SK-N-MC (cell line): ENCODE data around the gene SETD1B.
"Not testable (repeated sequence)": the region's sequence is repeated elsewhere in the genome, so short reads cannot be mapped to it uniquely, and the experiment has no call there.

ENCODE experiments used
- DNase-seq: peaks from one replicate; pipeline ENCODE4 v3.0.0-alpha.2; 2011; ENCODE audit warnings: low read depth, low spot score
- H3K27ac ChIP-seq: fragments of 200-600 bp; sonication (generic); 2 replicates; pipeline ENCODE4 v1.5.1; 2016; ENCODE audit warnings: mixed run types
- H3K36me3 ChIP-seq: fragments of 200-600 bp; sonication (generic); 2 replicates; pipeline ENCODE4 v1.6.1; 2017; ENCODE audit warnings: antibody characterized with exemption, low read length, mixed read lengths; ENCODE audit not compliant: insufficient read depth
- H3K4me3 ChIP-seq: fragments of 200-600 bp; sonication (generic); 2 replicates; pipeline ENCODE4 v1.5.1; 2016
- H3K9ac ChIP-seq: fragments of 200-600 bp; sonication (generic); 2 replicates; pipeline ENCODE4 v1.8.0; 2017; ENCODE audit warnings: mixed run types, mixed read lengths; ENCODE audit not compliant: insufficient read length
- H3K9me3 ChIP-seq: fragments of 200-600 bp; sonication (generic); 2 replicates; pipeline ENCODE4 v1.6.1; 2017; ENCODE audit warnings: low read depth, mild to moderate bottlenecking, antibody characterized with exemption, low read length, moderate library complexity, mixed read lengths
- EZH2 ChIP-seq: fragments of 200-600 bp; sonication (generic); IDR thresholded peaks from one replicate; pipeline ENCODE4 v1.6.1; 2017; ENCODE audit warnings: antibody characterized with exemption
- FOXP2 ChIP-seq: optimal IDR thresholded peaks from 2 replicates; pipeline ENCODE3; 2011; ENCODE audit warnings: mild to moderate bottlenecking, moderate library complexity; ENCODE audit not compliant: insufficient read depth; ENCODE audit errors: extremely low read length, control extremely low read depth
- POLR2AphosphoS5 ChIP-seq: IDR thresholded peaks from 2 replicates; pipeline ENCODE4 v1.6.1; 2012; ENCODE audit warnings: mild to moderate bottlenecking, low read depth, low read length, borderline replicate concordance

Gene SETD1B

DNA sequence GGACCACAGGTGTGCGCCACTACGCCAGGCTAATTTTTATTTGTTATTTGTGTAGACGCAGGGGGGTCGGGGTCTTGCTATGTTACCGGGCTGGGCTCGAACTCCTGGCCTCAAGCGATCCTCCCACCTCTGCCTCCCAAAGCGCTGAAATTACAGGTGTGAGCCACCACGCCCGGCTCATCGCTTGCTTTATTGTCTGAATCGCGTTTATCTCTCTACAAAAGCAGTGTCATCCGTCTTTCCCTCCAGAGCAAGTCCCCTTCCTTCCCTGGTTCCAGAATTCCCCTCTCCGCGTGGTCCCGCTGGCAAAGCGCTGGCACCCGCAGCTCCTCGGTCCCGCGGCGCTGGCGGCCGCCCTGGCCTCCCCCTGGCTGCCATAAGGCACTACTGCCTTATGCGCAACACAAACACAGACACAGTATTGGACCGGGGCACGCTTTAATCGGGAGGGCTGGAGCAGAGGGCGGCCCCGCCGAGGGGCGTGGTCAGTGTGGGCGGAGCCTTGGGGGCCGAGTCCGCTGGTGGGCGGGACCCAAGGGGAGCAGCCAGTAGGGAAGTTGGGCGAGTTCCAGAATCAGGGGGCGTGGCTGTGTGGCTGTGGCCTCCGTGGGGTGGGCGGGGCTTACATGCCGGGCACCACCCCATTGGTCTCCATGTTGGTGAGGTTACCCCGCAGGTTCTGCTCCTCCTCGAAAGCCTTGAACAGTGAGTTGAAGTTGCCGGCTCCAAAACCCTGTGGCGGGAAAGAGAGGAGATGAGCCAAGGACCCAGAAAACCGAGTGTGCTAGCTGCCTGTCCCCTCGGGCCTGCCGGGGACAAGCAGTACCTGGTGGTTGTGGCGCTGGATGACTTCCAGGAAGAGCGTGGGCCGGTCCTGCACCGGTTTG is 35.5 kb downstream of the SETD1B start:
- TF ChIP-seq FOXP2: no peak
- peak; percentile 77; the same call in 1 of the 2 replicates for TF ChIP-seq POLR2AphosphoS5
- Histone ChIP-seq H3K9ac (peak overlapping the region; percentile 77), H3K27ac (no peak overlapping the region)

DNA sequence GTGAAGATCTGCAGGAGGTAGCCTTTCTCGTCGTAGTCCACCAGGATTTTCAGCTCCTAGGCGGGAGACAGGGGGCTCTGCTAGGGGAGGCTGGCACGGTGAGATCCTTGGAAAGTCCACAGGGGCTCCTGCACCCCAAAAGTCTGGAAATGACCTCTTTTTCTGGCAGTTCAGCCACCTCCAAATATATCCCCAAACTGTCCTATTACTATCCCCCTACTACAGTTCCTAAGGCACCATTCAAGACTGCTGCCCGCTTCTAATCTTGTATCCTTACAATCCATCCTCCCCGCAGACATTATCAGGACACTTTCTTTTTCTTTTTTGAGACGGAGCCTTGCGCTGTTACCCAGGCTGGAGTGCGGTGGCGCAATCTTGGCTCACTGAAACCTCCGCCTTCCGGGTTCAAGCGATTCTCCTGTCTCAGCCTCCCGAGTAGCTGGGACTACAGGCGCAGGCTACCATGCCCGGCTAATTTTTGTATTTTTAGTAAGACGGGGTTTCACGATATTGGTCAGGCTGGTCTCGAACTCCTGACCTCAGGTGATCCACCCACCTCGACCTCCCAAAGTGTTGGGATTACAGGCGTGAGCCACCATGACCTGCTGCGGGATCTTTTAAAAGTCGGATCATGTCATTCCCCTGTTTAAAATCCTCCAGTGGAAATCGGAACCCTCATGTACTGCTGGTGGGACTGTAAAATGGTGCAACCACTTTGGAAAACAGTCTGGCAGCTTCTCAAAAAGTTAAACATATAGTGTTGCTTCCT is 36.4 kb downstream of the SETD1B start:
- Histone ChIP-seq H3K27ac (no peak overlapping the region), H3K36me3 (no peaks in the 10 kb centered on the region), H3K9me3 (no peaks in the 10 kb centered on the region), H3K4me3 (peak overlapping the region; percentile 82), H3K9ac (peak overlapping the region; percentile 77)
- TF ChIP-seq EZH2: no peak
- no peak for TF ChIP-seq FOXP2
- TF ChIP-seq POLR2AphosphoS5: no peak
- no peak for DNase-seq

More for the DNA sequence above, 35.5 kb downstream of the SETD1B start:
- H3K36me3 ChIP-seq: no peaks in the 10 kb centered on the region
- H3K9me3 ChIP-seq: no peaks in the 10 kb centered on the region
- H3K4me3 ChIP-seq: peak overlapping the region; percentile 82
- DNase-seq: peak; percentile 92

DNA sequence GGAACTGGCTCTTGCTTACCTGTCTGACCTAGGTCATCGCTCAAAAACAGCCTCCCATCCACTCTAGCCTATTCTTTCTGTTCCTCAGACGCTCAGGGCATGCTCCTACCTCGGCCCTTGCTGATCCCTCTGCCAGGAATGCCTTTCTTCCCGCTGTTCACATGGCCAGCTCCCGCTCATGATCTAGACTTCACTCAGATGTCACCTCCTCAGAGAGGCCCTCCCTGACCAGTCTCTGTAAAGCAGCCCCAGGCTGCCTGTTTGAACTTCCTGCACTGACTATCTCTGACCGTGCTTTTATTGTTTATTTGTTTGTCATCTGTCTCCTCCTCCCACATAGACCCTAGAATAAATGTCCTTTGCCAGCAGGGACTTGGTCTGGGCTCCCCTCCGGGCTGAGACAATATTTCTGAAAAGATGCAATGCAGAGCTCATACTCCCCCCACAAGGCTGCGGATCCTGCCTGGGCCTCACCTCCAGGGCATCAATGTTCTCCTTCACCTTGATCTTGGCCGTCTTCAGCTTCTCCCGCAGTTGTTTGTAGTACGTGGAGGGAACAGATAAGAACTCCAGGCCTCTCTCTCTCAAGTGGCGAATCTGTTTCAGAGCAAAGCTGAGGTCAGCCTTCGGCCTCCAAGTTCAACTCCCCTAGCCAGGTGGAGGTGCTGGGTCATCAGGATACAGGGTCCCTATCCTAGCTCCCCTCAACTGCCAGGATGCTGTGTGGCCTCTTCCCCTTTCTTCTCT is 39.6 kb downstream of the SETD1B start:
- H3K36me3 ChIP-seq: no peaks in the 10 kb centered on the region
- H3K4me3 ChIP-seq: no peak overlapping the region
- no peaks in the 10 kb centered on the region for H3K9me3 ChIP-seq
- no peak for TF ChIP-seq EZH2
- TF ChIP-seq FOXP2: no peak
- TF ChIP-seq POLR2AphosphoS5: no peak
- no peak overlapping the region for H3K27ac ChIP-seq
- no peak for DNase-seq
- H3K9ac ChIP-seq: no peak overlapping the region

DNA sequence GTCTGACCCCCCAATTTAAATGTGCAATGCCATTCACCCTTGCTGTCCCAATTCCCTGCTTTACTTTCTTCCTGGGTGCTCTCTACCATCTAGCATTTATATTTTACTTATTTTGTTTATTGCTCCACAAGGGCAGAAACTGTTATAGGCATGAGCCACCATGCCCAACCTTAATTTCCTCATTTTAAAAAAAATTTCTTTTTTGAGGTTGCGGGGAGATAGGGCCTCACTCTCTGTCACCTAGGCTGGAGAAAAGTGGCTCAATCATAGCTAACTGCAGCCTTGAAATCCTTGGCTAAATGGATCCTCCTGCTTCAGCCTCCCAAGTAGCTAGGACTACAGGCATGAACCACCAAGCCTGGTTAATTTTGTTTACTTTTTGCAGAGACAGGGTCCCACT is 41.9 kb downstream of the SETD1B start:
- Histone ChIP-seq H3K36me3 (no peaks in the 10 kb centered on the region), H3K4me3 (no peak overlapping the region), H3K27ac (no peak overlapping the region), H3K9ac (no peak overlapping the region), H3K9me3 (no peaks in the 10 kb centered on the region)
- DNase-seq: no peak
- TF ChIP-seq POLR2AphosphoS5: no peak
- no peak for TF ChIP-seq EZH2
- no peak for TF ChIP-seq FOXP2

DNA sequence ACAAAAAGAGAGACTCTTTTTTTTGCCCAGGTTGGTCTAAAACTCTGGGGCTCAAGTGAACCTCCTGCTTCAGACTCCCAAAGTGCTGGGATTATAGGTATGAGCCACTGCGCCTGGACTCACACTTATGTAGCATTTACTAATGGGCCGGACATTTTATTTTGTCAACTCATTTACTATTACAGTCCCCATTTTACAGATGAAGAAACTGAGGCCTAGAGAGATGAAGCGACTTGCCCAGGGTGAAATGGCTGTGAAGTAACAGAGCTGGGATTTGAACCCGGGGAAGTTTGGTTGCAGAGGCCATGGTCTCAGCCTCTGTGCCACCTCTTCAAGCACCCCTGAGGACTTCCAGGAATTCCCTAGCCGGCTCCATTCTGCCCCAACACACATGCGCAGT is 45.4 kb downstream of the SETD1B start:
- Histone ChIP-seq H3K27ac (no peak overlapping the region), H3K9me3 (no peaks in the 10 kb centered on the region), H3K4me3 (no peak overlapping the region), H3K9ac (no peak overlapping the region), H3K36me3 (no peaks in the 10 kb centered on the region)
- DNase-seq: no peak
- TF ChIP-seq POLR2AphosphoS5 (no peak), EZH2 (no peak), FOXP2 (no peak)

DNA sequence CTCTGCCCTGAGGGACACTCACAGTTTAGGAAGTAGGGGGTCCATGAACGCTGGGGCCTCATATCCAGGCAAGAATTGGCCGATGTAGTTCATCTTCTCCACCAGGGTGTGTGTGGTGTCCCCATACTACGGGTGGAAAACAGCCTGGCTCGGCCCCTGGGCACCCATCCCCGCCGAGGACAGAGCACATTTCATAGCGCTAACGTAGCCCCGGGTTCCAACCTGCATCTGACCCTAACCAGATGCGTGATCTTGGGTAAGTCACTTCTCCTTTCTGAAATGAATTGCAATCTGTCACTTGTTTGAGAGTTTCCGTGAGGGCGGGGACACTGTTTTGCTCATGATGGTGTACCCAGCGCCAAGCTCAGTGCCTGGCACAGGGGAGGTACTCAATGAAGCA is 45.9 kb downstream of the SETD1B start:
- no peak overlapping the region for H3K9ac ChIP-seq
- H3K27ac ChIP-seq: no peak overlapping the region
- no peaks in the 10 kb centered on the region for H3K9me3 ChIP-seq
- TF ChIP-seq FOXP2 (no peak), POLR2AphosphoS5 (no peak), EZH2 (no peak)
- H3K36me3 ChIP-seq: no peaks in the 10 kb centered on the region
- H3K4me3 ChIP-seq: no peak overlapping the region
- DNase-seq: no peak

DNA sequence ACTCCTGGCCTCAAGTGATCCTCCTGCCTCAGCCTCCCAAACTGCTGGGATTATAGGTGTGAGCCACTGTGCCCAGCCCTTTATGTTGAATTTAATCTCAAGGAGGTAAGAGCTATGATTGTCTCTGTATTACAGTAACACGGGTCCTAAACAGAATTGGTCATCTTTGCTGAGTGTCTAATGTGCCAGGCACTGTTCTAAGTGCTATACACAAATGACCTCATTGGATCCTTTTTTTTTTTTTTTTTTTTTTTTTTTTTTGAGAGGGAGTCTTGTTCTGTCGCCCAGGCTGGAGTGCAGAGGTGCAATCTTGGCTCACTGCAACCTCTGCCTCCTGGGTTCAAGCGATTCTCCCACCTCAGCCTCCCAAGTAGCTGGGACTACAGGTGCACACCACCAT is 48.6 kb downstream of the SETD1B start:
- not testable (repeated sequence) for H3K9ac ChIP-seq, DNase-seq, H3K4me3 ChIP-seq, H3K36me3 ChIP-seq, H3K9me3 ChIP-seq, H3K27ac ChIP-seq
